CD14-positive monocyte (primary cell): ENCODE measurements around the gene RNASE4. TPM values are rescaled to one million over a fixed set of nuclear protein-coding genes. Genes with fewer than 3 reads are reported as not detected.

Experiments used
- DNase-seq, 3 donors: peaks; one replicate each; pipeline ENCODE4 v3.0.0-alpha.2; 2011 to 2022
- H2AFZ ChIP-seq: 2 replicates; pipeline ENCODE4 v1.6.0; 2012; ENCODE audit warnings: mild to moderate bottlenecking, low read depth, low read length, inconsistent platforms; ENCODE audit not compliant: insufficient read depth, poor library complexity, severe bottlenecking
- H3K27ac ChIP-seq, 2 donors: 1 replicate in 1 of 2; 2 replicates in 1 of 2; pipeline ENCODE4 v1.5.1; 2012 to 2013; ENCODE audit warnings: low read length in 2 of 2, control low read depth in 1 of 2, inconsistent platforms in 1 of 2, low read depth in 1 of 2, mild to moderate bottlenecking in 1 of 2
- H3K27me3 ChIP-seq, 2 donors: one replicate each; pipeline versions ENCODE4 v1.6.0 to v1.6.1; 2011 to 2013; ENCODE audit warnings: low read length in 2 of 2; ENCODE audit not compliant: control insufficient read depth in 2 of 2, insufficient read depth in 2 of 2
- H3K36me3 ChIP-seq, 2 donors: replicated peaks in 1 of 2; 1 replicate in 1 of 2; 2 replicates in 1 of 2; pipeline versions ENCODE4 v1.5.1 to v1.6.1; 2012 to 2013; ENCODE audit warnings: low read length in 2 of 2, control low read depth in 1 of 2, inconsistent platforms in 1 of 2, mild to moderate bottlenecking in 1 of 2; ENCODE audit not compliant: insufficient read depth in 2 of 2, control insufficient read depth in 1 of 2
- H3K4me1 ChIP-seq, 2 donors: 1 replicate in 1 of 2; 2 replicates in 1 of 2; pipeline versions ENCODE4 v1.5.1 to v1.6.1; 2012 to 2013; ENCODE audit warnings: low read length in 2 of 2, control low read depth in 1 of 2, inconsistent platforms in 1 of 2, mild to moderate bottlenecking in 1 of 2, moderate library complexity in 1 of 2; ENCODE audit not compliant: insufficient read depth in 2 of 2, control insufficient read depth in 1 of 2
- H3K4me2 ChIP-seq: replicated peaks from 2 replicates; pipeline ENCODE3; 2012; ENCODE audit warnings: low read length, moderate library complexity, mild to moderate bottlenecking; ENCODE audit not compliant: poor library complexity, severe bottlenecking; ENCODE audit errors: extremely low read depth
- H3K4me3 ChIP-seq, 3 experiments: fragments of 200-600 bp in 1 of 3; sonication (generic) in 1 of 3; replicated peaks in 1 of 3; 1 replicate in 2 of 3; 2 replicates in 1 of 3; pipeline ENCODE4 v1.5.1; 2011 to 2013; ENCODE audit warnings: low read length in 3 of 3, mild to moderate bottlenecking in 3 of 3, control low read depth in 2 of 3, low read depth in 2 of 3, inconsistent platforms in 1 of 3, moderate library complexity in 1 of 3
- H3K79me2 ChIP-seq: 2 replicates; pipeline ENCODE4 v1.6.0; 2012; ENCODE audit warnings: mild to moderate bottlenecking, control low read depth, inconsistent platforms, low read length, moderate library complexity; ENCODE audit not compliant: insufficient read depth
- H3K9ac ChIP-seq: 2 replicates; pipeline ENCODE4 v1.6.0; 2017; ENCODE audit warnings: low read length, mild to moderate bottlenecking; ENCODE audit not compliant: insufficient read depth, poor library complexity, severe bottlenecking
- H3K9me3 ChIP-seq, 2 donors: replicated peaks in 1 of 2; 1 replicate in 1 of 2; 2 replicates in 1 of 2; pipeline versions ENCODE4 v1.5.1 to v1.6.1; 2012 to 2013; ENCODE audit warnings: low read length in 2 of 2, control low read depth in 1 of 2; ENCODE audit not compliant: control insufficient read depth in 1 of 2, insufficient read depth in 1 of 2
- H4K20me1 ChIP-seq: 2 replicates; pipeline ENCODE4 v1.6.0; 2012; ENCODE audit warnings: mild to moderate bottlenecking, low read length, control low read depth, moderate library complexity; ENCODE audit not compliant: insufficient read depth
- H3K27ac Mint-ChIP-seq, 7 donors: one replicate each; pipeline ENCODE4 v1.8.0; 2020; ENCODE audit warnings: mild to moderate bottlenecking in 7 of 7, mixed read lengths in 7 of 7, moderate library complexity in 6 of 7, inconsistent platforms in 2 of 7
- H3K27me3 Mint-ChIP-seq, 3 donors: one replicate each; pipeline ENCODE4 v1.8.0; 2021 to 2022; ENCODE audit warnings: low read depth in 3 of 3, mild to moderate bottlenecking in 3 of 3, mixed read lengths in 3 of 3, moderate library complexity in 3 of 3, inconsistent platforms in 1 of 3
- H3K36me3 Mint-ChIP-seq, 2 donors: one replicate each; pipeline ENCODE4 v1.8.0; 2020; ENCODE audit warnings: mixed read lengths in 2 of 2, inconsistent platforms in 1 of 2, mild to moderate bottlenecking in 1 of 2
- H3K4me1 Mint-ChIP-seq: one replicate; pipeline ENCODE4 v1.8.0; 2020; ENCODE audit warnings: mild to moderate bottlenecking, mixed read lengths
- H3K4me3 Mint-ChIP-seq, 2 donors: one replicate each; pipeline ENCODE4 v1.8.0; 2020; ENCODE audit warnings: mild to moderate bottlenecking in 2 of 2, mixed read lengths in 2 of 2, moderate library complexity in 1 of 2
- H3K9me3 Mint-ChIP-seq, 7 donors: one replicate each; pipeline ENCODE4 v1.8.0; 2020 to 2022; ENCODE audit warnings: mixed read lengths in 7 of 7, mild to moderate bottlenecking in 6 of 7, moderate library complexity in 6 of 7, inconsistent platforms in 2 of 7
- WGBS: methylation state at CpG from one replicate; pipeline ENCODE4 v1.1.5; 2013; ENCODE audit warnings: missing lambda C conversion rate; ENCODE audit not compliant: insufficient coverage; 5-methylcytosine and 5-hydroxymethylcytosine counted together
- intact Hi-C, 2 donors: fragments of 100-400 bp; cut with micrococcal nuclease; formaldehyde crosslinking; loops; one replicate each; pipeline versions ENCODE4 v1.15.0 to v1.15.1; 2023
- polyA plus RNA-seq, 3 donors: library from polyadenylated mRNA; depleted of rRNA in 1 of 3; unstranded in 2 of 3; stranded (reverse) in 1 of 3; fragments of 300-500 nt in 2 of 3; fragments of >200 nt in 1 of 3; fragmentation: Illumina TruSeq in 2 of 3; gene quantifications; 1 replicate in 2 of 3; 2 replicates in 1 of 3; pipeline ENCODE4 v1.2.3, GENCODE V29; 2012 to 2021
- small RNA-seq: library from RNA; depleted of rRNA; stranded (forward); fragments of <200 nt; gene quantifications from one replicate; pipeline ENCODE3, GENCODE V24; 2012; ENCODE audit warnings: low read depth; ENCODE audit not compliant: insufficient read length
- TF ChIP-seq, protein P1 (sequence below): fragments of 200-600 bp; IDR thresholded peaks from one replicate; pipeline ENCODE4 v1.8.0; 2022; ENCODE audit warnings: antibody characterized with exemption, mild to moderate bottlenecking

Gene RNASE4
- polyA plus RNA-seq, 3 donors: 18.5 to 85.8 (median 49.1) TPM

GRCh38 chr14:20748439-20748838, 64.1 kb downstream of the RNASE4 start:
- peaks cover 0 to 4% (median 3%) of the 10 kb centered on the region in 3 donors for H3K27me3 Mint-ChIP-seq
- DNase-seq: no peak

DNA sequence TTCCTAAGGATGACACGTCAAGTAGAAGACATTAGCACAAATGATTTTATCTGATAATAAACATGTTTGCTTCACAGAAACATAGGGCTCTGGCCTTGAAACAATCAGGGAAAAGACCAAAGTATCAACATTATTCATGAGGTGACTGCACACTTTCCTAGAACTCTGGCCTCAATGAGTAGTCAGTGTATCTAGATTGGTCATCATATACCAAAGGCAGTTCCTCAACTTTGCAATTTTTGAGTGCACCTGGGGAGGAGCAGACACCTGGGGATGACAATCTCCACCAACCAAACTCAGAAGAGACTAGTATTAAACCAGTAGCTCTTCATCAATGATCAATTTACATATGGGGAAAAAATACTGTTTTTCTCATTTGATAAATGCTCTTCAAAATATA, 65.8 kb downstream of the RNASE4 start:
- H3K4me1 Mint-ChIP-seq: peaks cover 3% of the 10 kb centered on the region
- no peak overlapping the region for H3K27ac Mint-ChIP-seq

More at GRCh38 chr14:20748439-20748838, 64.1 kb downstream of the RNASE4 start:
- H3K36me3 ChIP-seq: no peaks in the 10 kb centered on the region
- Mint-ChIP-seq H3K9me3 (peaks cover 19 to 24% (median 22%) of the 10 kb centered on the region in 7 donors), H3K36me3 (no peaks in the 10 kb centered on the region), H3K4me1 (peaks cover 3% of the 10 kb centered on the region), H3K4me3 (no peak overlapping the region), H3K27ac (no peak overlapping the region)
- peaks cover 0 to 4% of the 10 kb centered on the region in 2 donors for H3K4me1 ChIP-seq
- H4K20me1 ChIP-seq: no peaks in the 10 kb centered on the region
- TF ChIP-seq, protein P1, sequence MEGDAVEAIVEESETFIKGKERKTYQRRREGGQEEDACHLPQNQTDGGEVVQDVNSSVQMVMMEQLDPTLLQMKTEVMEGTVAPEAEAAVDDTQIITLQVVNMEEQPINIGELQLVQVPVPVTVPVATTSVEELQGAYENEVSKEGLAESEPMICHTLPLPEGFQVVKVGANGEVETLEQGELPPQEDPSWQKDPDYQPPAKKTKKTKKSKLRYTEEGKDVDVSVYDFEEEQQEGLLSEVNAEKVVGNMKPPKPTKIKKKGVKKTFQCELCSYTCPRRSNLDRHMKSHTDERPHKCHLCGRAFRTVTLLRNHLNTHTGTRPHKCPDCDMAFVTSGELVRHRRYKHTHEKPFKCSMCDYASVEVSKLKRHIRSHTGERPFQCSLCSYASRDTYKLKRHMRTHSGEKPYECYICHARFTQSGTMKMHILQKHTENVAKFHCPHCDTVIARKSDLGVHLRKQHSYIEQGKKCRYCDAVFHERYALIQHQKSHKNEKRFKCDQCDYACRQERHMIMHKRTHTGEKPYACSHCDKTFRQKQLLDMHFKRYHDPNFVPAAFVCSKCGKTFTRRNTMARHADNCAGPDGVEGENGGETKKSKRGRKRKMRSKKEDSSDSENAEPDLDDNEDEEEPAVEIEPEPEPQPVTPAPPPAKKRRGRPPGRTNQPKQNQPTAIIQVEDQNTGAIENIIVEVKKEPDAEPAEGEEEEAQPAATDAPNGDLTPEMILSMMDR: no peak
- 100% methylated on average over 2 of the region's 2 CpGs for WGBS
- no peak overlapping the region for H3K27ac ChIP-seq
- no peak overlapping the region for H3K4me2 ChIP-seq
- no peaks in the 10 kb centered on the region for H3K79me2 ChIP-seq
- H3K9ac ChIP-seq: no peak overlapping the region
- intact Hi-C loops: no loop called here
- no peak overlapping the region for H2AFZ ChIP-seq
- H3K4me3 ChIP-seq: no peak overlapping the region
- H3K27me3 ChIP-seq: no peaks in the 10 kb centered on the region
- peaks cover 19 to 20% of the 10 kb centered on the region in 2 donors for H3K9me3 ChIP-seq

More for the DNA sequence above, 65.8 kb downstream of the RNASE4 start:
- Mint-ChIP-seq H3K4me3 (no peak overlapping the region), H3K36me3 (no peaks in the 10 kb centered on the region), H3K27me3 (peaks cover 2 to 4% (median 3%) of the 10 kb centered on the region in 3 donors), H3K9me3 (peaks cover 21 to 26% (median 22%) of the 10 kb centered on the region in 7 donors)
- Histone ChIP-seq H2AFZ (no peak overlapping the region), H3K9ac (no peak overlapping the region), H4K20me1 (no peaks in the 10 kb centered on the region), H3K79me2 (no peaks in the 10 kb centered on the region), H3K36me3 (no peaks in the 10 kb centered on the region), H3K4me3 (no peak overlapping the region), H3K9me3 (peaks cover 20 to 21% of the 10 kb centered on the region in 2 donors), H3K4me1 (peaks cover 0 to 4% of the 10 kb centered on the region in 2 donors), H3K4me2 (no peak overlapping the region), H3K27ac (no peak overlapping the region), H3K27me3 (no peaks in the 10 kb centered on the region)
- no CpG with 5 or more reads among the region's 1 CpG for WGBS
- TF ChIP-seq, protein P1: no peak
- no peak for DNase-seq
- intact Hi-C loops: no loop called here

Small RNA genes within 50 kb of the gene (small RNA-seq; reads per million reads assigned to genes)
- not detected for gene RF00019

Other genes with a start within 250 kb of the RNASE4 start
- under 1 TPM in 1 of 3 donors, not detected in 2; 0.04 TPM for gene KLHL33, start 248.4 kb upstream of the RNASE4 start, polyA plus RNA-seq
- 100 to 1,000 TPM in 1 of 3 donors, 10 to 100 TPM in 2; 34.7 to 112 (median 40.0) TPM for gene OSGEP, start 229.7 kb upstream of the RNASE4 start, polyA plus RNA-seq
- 100 to 1,000 TPM in 1 of 3 donors, 10 to 100 TPM in 2; 69.7 to 208 (median 85.4) TPM for gene APEX1, start 229.3 kb upstream of the RNASE4 start, polyA plus RNA-seq
- gene PIP4P1, start 223.1 kb upstream of the RNASE4 start, polyA plus RNA-seq: 100 to 1,000 TPM in 1 of 3 donors, 10 to 100 TPM in 2; 19.4 to 106 (median 21.2) TPM
- 100 to 1,000 TPM in 1 of 3 donors, 10 to 100 TPM in 2; 63.2 to 112 (median 67.5) TPM for gene PNP, start 215.2 kb upstream of the RNASE4 start, polyA plus RNA-seq
- gene RNASE10, start 179.0 kb upstream of the RNASE4 start, polyA plus RNA-seq: not detected
- not detected for gene RNASE9, start 123.5 kb upstream of the RNASE4 start, polyA plus RNA-seq
- not detected for gene RNASE11, start 96.6 kb upstream of the RNASE4 start, polyA plus RNA-seq
- not detected for gene RNASE12, start 93.2 kb upstream of the RNASE4 start, polyA plus RNA-seq
- not detected for gene OR6S1, start 42.9 kb upstream of the RNASE4 start, polyA plus RNA-seq
- gene ANG, start 4.2 kb downstream of the RNASE4 start, polyA plus RNA-seq: 10 to 100 TPM in 2 of 3 donors, 1 to 10 TPM in 1; 9.8 to 55.7 (median 31.4) TPM
- gene EDDM3A, start 61.3 kb downstream of the RNASE4 start, polyA plus RNA-seq: not detected
- not detected for gene EDDM3B, start 83.8 kb downstream of the RNASE4 start, polyA plus RNA-seq
- gene RNASE6, start 96.7 kb downstream of the RNASE4 start, polyA plus RNA-seq: 100 to 1,000 TPM; 150 to 353 (median 316) TPM
- gene RNASE1, start 118.3 kb downstream of the RNASE4 start, polyA plus RNA-seq: 100 to 1,000 TPM in 1 of 3 donors, 10 to 100 TPM in 1, 1 to 10 TPM in 1; 2.1 to 191 (median 11.3) TPM
- gene RNASE3, start 206.8 kb downstream of the RNASE4 start, polyA plus RNA-seq: 10 to 100 TPM in 1 of 3 donors, 1 to 10 TPM in 2; 5.1 to 13.8 (median 8.4) TPM